SU-DHL-6 (cell line): ENCODE measurements around the gene PBX1.

Source experiments
- EZH2phosphoT487 ChIP-seq: fragments of 200-600 bp; sonication (generic), shearing (Covaris generic); conservative IDR thresholded peaks from 2 replicates; pipeline ENCODE4 v1.6.1; 2018; ENCODE audit warnings: mild to moderate bottlenecking, antibody characterized with exemption, low read length, moderate library complexity, mixed read lengths
- TF ChIP-seq, protein P1 (sequence below): fragments of 200-600 bp; sonication (generic); IDR thresholded peaks from one replicate; pipeline ENCODE4 v1.5.1; 2017; ENCODE audit warnings: antibody characterized with exemption, mild to moderate bottlenecking, low read length, moderate library complexity; ENCODE audit not compliant: insufficient read depth, poor library complexity, severe bottlenecking

DNA sequence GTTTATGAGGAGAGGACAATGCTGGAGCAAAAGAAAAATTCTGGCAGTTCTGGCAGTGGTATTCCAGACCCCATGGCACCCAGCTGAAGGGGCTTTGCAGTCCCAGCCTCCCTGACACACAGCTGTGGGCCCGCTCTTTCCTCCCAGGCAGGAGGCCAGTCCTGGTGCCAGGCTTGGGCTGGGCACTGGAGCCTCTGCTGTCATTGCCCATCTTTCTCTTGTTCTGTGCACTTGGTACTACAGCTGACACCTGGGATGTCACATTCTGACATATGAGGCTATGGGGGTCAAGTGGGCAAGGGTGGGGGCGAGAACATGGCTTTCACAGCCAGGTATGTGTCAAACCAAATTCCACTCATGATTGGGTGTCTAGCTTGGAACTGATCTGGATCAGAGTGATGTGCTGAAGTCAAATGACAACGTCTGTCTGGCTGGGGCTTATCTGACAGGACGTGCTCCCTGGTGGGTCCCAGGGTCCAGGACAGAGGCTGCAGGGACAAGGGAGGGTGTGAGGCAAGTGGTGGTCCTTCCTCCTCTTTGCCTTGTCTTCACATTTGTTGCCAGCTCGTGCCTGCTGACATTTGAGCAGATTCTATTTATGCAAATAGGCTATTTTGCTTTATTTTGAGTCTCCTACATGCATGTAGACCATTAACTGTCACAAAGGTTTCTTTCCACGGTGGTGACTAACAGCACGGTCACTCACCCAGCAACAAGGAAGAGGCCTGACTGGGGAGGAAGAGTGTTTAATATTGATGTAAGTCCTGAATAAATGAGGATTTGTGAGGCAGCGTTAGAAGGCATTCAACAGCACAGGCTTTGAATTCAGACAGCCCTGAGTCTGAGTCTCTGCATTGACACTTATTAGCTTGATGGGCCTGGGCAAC, 336.3 kb downstream of the PBX1 start:
- TF ChIP-seq, protein P1, sequence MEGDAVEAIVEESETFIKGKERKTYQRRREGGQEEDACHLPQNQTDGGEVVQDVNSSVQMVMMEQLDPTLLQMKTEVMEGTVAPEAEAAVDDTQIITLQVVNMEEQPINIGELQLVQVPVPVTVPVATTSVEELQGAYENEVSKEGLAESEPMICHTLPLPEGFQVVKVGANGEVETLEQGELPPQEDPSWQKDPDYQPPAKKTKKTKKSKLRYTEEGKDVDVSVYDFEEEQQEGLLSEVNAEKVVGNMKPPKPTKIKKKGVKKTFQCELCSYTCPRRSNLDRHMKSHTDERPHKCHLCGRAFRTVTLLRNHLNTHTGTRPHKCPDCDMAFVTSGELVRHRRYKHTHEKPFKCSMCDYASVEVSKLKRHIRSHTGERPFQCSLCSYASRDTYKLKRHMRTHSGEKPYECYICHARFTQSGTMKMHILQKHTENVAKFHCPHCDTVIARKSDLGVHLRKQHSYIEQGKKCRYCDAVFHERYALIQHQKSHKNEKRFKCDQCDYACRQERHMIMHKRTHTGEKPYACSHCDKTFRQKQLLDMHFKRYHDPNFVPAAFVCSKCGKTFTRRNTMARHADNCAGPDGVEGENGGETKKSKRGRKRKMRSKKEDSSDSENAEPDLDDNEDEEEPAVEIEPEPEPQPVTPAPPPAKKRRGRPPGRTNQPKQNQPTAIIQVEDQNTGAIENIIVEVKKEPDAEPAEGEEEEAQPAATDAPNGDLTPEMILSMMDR, result no peak
- TF ChIP-seq EZH2phosphoT487, result no peak
